Astrocyte of the cerebellum (primary cell): ENCODE measurements around the gene RBMS3.

Experiments used
- DNase-seq: peaks from one replicate; pipeline ENCODE4 v3.0.0-alpha.2; 2011; ENCODE audit warnings: low read depth
- H3K4me3 ChIP-seq: 2 replicates; pipeline ENCODE4 v1.5.1; 2011; ENCODE audit warnings: mild to moderate bottlenecking, low read depth, low read length, moderate library complexity
- in situ Hi-C: cut with HindIII; loops from 2 replicates; pipeline ENCODE4 v1.10.0; 2017; ENCODE audit warnings: low sequenced_read_pairs
- TF ChIP-seq, protein P1 (sequence below): IDR thresholded peaks from 2 replicates; pipeline ENCODE4 v1.5.1; 2012; ENCODE audit warnings: low read length, low read depth, moderate library complexity, mild to moderate bottlenecking; ENCODE audit errors: missing control alignments

RBMS3 gene

DNA sequence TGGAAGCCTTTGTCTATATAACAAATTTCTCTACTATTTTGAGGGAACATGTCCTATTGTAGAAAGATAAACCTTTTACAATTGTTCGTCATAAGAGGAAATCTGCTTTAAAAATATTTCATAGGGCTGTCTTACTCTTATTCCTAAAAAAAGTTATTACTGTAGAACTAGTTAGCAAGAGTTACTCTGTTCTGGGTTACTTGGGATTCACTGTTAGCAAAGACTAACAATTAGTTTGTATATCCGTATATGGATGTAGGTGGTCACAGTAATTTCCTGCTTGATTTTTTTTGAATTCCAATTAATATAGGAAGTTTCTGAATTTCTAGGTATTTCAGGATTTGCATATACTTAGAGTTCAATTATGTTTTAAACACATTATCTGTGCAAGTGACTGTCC is 413.5 kb downstream of the RBMS3 start:
- TF ChIP-seq, protein P1, sequence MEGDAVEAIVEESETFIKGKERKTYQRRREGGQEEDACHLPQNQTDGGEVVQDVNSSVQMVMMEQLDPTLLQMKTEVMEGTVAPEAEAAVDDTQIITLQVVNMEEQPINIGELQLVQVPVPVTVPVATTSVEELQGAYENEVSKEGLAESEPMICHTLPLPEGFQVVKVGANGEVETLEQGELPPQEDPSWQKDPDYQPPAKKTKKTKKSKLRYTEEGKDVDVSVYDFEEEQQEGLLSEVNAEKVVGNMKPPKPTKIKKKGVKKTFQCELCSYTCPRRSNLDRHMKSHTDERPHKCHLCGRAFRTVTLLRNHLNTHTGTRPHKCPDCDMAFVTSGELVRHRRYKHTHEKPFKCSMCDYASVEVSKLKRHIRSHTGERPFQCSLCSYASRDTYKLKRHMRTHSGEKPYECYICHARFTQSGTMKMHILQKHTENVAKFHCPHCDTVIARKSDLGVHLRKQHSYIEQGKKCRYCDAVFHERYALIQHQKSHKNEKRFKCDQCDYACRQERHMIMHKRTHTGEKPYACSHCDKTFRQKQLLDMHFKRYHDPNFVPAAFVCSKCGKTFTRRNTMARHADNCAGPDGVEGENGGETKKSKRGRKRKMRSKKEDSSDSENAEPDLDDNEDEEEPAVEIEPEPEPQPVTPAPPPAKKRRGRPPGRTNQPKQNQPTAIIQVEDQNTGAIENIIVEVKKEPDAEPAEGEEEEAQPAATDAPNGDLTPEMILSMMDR, result no peak
- no peak for DNase-seq
- no peak overlapping the region for H3K4me3 ChIP-seq
- in situ Hi-C loops, result no loop called here

DNA sequence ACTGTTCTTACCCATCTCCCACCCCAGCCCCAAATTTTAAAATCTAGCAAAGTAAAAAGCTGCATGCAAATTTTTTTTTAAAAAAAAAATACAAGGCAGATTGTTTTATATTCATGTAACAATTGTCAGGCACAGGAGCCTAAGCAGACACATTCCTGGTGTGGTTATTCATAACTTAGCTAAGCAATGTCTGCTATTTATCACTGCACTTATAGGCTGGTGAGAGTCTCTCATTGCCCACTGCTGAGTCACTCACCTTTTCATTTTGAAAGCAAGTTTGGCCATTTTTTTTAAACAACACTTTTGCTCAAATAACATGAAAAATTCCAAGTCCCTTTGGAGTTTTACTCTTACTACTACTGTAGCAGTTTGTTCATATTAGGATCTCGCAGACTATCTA is 413.9 kb downstream of the RBMS3 start:
- in situ Hi-C loops, result no loop called here
- H3K4me3 ChIP-seq, result no peak overlapping the region
- TF ChIP-seq, protein P1, result no peak
- peak; percentile 91 for DNase-seq

DNA sequence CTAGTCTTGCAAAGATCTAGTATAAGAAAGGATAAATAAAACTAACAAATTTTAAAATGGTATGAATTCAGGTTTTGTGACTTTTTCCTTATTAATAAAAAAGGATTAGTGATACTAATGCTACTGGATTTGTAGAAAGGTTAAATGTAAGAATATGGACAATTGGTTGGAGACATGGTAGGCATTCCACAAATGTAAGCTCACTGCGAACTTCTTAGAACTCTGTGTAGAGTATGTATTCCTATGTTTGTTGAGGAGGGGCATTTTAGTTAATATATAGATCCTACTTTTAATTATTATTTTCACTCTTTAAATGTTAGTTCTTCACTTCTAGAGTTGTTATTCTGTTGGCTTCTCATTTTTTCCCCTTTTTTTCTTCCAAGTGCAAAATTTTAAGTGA is 414.3 kb downstream of the RBMS3 start:
- no peak overlapping the region for H3K4me3 ChIP-seq
- in situ Hi-C loops, result no loop called here
- TF ChIP-seq, protein P1, result no peak
- no peak for DNase-seq

DNA sequence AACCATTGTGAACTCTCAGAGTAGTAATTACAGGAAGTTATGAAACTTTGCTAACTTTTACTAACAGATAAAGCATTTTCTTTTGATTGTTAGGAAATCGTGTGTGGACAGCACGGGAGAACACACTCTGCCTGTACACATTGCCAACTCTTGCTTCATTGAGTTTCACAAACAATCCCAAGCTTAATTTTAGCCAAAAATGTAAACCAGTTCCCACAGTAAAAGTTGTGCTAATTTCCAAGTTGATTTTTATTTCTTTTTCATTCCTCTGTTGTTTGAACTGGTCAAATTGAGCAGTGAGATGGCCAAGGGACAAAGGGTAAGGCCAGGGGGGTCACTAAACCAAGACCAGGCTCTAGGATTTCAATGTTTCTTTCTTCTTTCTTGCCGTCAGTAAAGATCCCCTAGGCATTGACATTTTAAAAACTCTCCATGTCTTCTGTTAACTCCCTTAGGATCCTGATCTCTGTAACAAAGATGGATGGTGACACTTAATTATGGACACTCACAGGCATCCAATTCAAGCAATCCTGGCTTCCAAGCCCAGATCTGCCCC is 414.9 kb downstream of the RBMS3 start:
- H3K4me3 ChIP-seq, result no peak overlapping the region
- TF ChIP-seq, protein P1, result no peak
- in situ Hi-C loops, result no loop called here

DNA sequence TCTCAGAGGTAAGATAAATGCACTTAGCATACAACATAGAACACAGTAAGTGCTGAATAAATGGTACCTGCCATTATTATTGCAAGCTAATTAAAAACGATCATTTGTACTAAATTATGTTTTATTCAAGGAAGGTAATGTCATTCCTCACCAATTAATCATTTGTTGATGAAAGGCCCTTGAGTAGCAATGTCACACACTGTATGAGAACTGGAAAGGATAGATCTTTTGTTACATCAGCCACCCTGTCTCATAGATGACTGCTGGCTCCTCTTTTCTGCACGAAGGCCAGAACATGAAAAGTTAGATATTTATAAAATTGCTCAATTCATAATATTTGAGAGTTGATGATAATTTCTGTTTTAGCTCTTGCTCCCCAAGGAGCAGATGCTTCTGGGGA is 415.4 kb downstream of the RBMS3 start:
- H3K4me3 ChIP-seq, result no peak overlapping the region
- in situ Hi-C loops, result no loop called here
- DNase-seq, result no peak
- TF ChIP-seq, protein P1, result no peak

More for the DNA sequence above, 414.9 kb downstream of the RBMS3 start:
- DNase-seq, result peak; percentile 68

DNA sequence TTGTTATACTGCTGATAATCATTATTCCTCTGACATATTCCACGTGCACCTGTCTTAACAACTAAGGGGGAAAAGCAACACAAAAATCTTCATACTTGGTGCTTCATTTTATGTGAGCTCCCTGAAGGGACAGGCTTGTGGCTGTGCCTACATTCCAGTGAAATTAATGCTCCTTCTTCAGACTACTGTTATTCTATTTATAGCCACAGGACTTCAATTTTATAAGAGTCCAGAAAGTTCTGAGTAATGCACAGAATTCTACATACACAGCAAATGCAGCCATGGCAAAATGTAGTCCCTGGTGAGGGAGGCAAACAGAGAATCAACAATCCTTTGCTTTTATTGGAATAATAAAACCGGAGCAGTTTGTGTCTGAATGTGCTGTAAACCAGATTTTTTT is 417.1 kb downstream of the RBMS3 start:
- TF ChIP-seq, protein P1, result no peak
- in situ Hi-C loops, result no loop called here
- H3K4me3 ChIP-seq, result no peak overlapping the region
- DNase-seq, result no peak
